ENCODE results near the gene COL8A2. TPM values are rescaled to one million over a fixed set of nuclear protein-coding genes. Genes with fewer than 3 reads are reported as not detected.
A peak's percentile ranks its signal among the peaks of the same experiment; 100 is the strongest.

The COL8A2 gene
- total and polyA plus RNA-seq, 2 of the 4 experiments (the other 2 are of a cell fraction): 0.54 to 1.1 TPM

GRCh38 chr1:36133484-36133883 lies 8.5 kb upstream of the COL8A2 start:
- Histone ChIP-seq H3K4me1 (ENCODE audit: control insufficient read depth, insufficient read depth, low read length) (peaks cover 26% of the 10 kb centered on the region), H2BK15ac (ENCODE audit: low read depth, low read length) (no peak overlapping the region), H2AK9ac (replicated peaks; ENCODE audit: low read depth, low read length, poor library complexity) (no peak overlapping the region), H4K91ac (ENCODE audit: insufficient read depth, low read depth, low read length) (peak overlapping the region; percentile 60; the same call in 1 of the 2 replicates), H4K8ac (ENCODE audit: low read depth in 2 of 2, low read length in 2 of 2) (peak overlapping the region; percentile 3 to 64; a peak in 1 of 4 replicates), H3K18ac (ENCODE audit: low read depth, low read length) (peak overlapping the region; percentile 32; the same call in 1 of the 2 replicates), H3K79me1 (ENCODE audit: low read depth in 1 of 2, low read length in 2 of 2) (peaks cover 7 to 30% of the 10 kb centered on the region in 2 experiments; a peak in 3 of 4 replicates), H4K20me1 (ENCODE audit: insufficient read depth, low read length) (no peaks in the 10 kb centered on the region), H2BK20ac (ENCODE audit: low read depth, low read length) (0 out of 2 replicates have a peak overlapping the region, but pooled peaks have one; percentile 8), H3K4ac (ENCODE audit: low read depth, low read length) (peak overlapping the region; percentile 49), H3K4me3 (ENCODE audit: insufficient read depth, low read depth, low read length) (no peak overlapping the region), H3K56ac (ENCODE audit: extremely low read depth, insufficient read depth, low read length) (no peak overlapping the region), H3K27ac (ENCODE audit: insufficient read depth, low read length) (no peak overlapping the region), H3K9ac (ENCODE audit: low read depth, low read length) (no peak overlapping the region), H2BK120ac (ENCODE audit: low read depth, low read length) (peak overlapping the region; percentile 41), H4K5ac (ENCODE audit: low read depth, low read length) (no peak overlapping the region; the same call in 1 of the 2 replicates), H3K23ac (ENCODE audit: low read depth, low read length) (no peak overlapping the region), H3K9me3 (ENCODE audit: control insufficient read depth, insufficient read depth, low read length) (no peaks in the 10 kb centered on the region), H2AFZ (replicated peaks; ENCODE audit: low read length, poor library complexity) (peak overlapping the region; percentile 83), H2AK5ac (ENCODE audit: low read depth, low read length) (peak overlapping the region; percentile 21; the same call in 1 of the 2 replicates), H3K14ac (replicated peaks; ENCODE audit: low read depth, low read length) (peak overlapping the region; percentile 58; the same call in 1 of the 2 replicates), H3K9me1 (ENCODE audit: insufficient read depth, low read length) (peaks cover 35% of the 10 kb centered on the region), H3K36me3 (ENCODE audit: control insufficient read depth, insufficient read depth, low read length) (peaks cover 14% of the 10 kb centered on the region), H3K4me2 (ENCODE audit: low read depth, low read length) (no peak overlapping the region), H2BK5ac (ENCODE audit: low read depth, low read length, poor library complexity, severe bottlenecking) (no peak overlapping the region), H3K27me3 (ENCODE audit: control insufficient read depth, insufficient read depth, low read length) (no peaks in the 10 kb centered on the region)
- intact Hi-C loops (cut with micrococcal nuclease): no loop called here
- TF ChIP-seq MXI1 (IDR thresholded peaks at IDR 0.05; ENCODE audit: borderline replicate concordance, low read depth, low read length) (peak; percentile 79; the same call in 1 of the 2 replicates), USF2 (IDR thresholded peaks at IDR 0.05; ENCODE audit: low read depth, low read length) (peak; percentile 91), CHD1 (IDR thresholded peaks at IDR 0.05; ENCODE audit: low read depth, low read length) (no peak), POLR2A (IDR thresholded peaks at IDR 0.05; ENCODE audit: low read depth, low read length) (no peak), MAZ (IDR thresholded peaks at IDR 0.05; ENCODE audit: borderline replicate concordance, low read depth, low read length) (peak; percentile 51; the same call in 1 of the 2 replicates), BHLHE40 (IDR thresholded peaks at IDR 0.05; ENCODE audit: low read depth, low read length) (peak; percentile 35; the same call in 1 of the 2 replicates), CEBPB (IDR thresholded peaks at IDR 0.05; ENCODE audit: low read depth, low read length) (peak; percentile 60)
- ATAC-seq (ENCODE audit: low read depth) (peak; percentile 69), DNase-seq (peak; percentile 94)
- no CpG with 5 or more reads among the region's 3 CpGs for WGBS, 2 experiments (ENCODE audit: extremely low coverage in 2 of 2, insufficient read length in 1 of 2)
- ChIA-PET POLR2A (ENCODE audit: unreplicated experiment) (no interaction called here), CTCF (interaction anchor here (1.5 to 4.7 kb wide), 5 partner anchors 15 to 34 kb away, joined by 4 to 21 read pairs (median 11); partner anchors contain the start of gene TRAPPC3)
- dilution Hi-C loops (cut with HindIII; ENCODE audit: low sequenced_read_pairs, unreplicated experiment): no loop called here
- BruUV-seq (replicated peaks): no TSS peak
- in situ Hi-C loops (cut with MboI; ENCODE audit: low sequenced_read_pairs): no loop called here
